Smooth muscle cell (in vitro differentiated cells): ENCODE results near the gene SQOR. TPM values are rescaled to one million over a fixed set of nuclear protein-coding genes. Genes with fewer than 3 reads are reported as not detected.

Experiments
- DNase-seq: peaks from one replicate; lab custom pipeline; 2025; ENCODE audit not compliant: unreplicated experiment; lab: John Stamatoyannopoulos, UW
- H2AFZ ChIP-seq: fragments of 200-600 bp; sonication (generic); 2 replicates; pipeline ENCODE4 v1.6.0; 2016; ENCODE audit warnings: antibody characterized with exemption, low read depth, mild to moderate bottlenecking
- H3F3A ChIP-seq: fragments of 200-600 bp; sonication (generic); 2 replicates; pipeline ENCODE4 v1.6.0; 2017; ENCODE audit warnings: antibody characterized with exemption, low read depth
- H3K27ac ChIP-seq: fragments of 200-600 bp; sonication (generic); 2 replicates; pipeline ENCODE4 v1.5.1; 2016; ENCODE audit warnings: low read depth, mild to moderate bottlenecking
- H3K27me3 ChIP-seq: fragments of 200-600 bp; sonication (generic); 2 replicates; pipeline ENCODE4 v1.6.1; 2016; ENCODE audit warnings: low read depth, mild to moderate bottlenecking
- H3K36me3 ChIP-seq: fragments of 200-600 bp; sonication (generic); 2 replicates; pipeline ENCODE4 v1.5.1; 2016; ENCODE audit warnings: low read depth
- H3K4me1 ChIP-seq: fragments of 200-600 bp; sonication (generic); 2 replicates; pipeline ENCODE4 v1.5.1; 2016; ENCODE audit warnings: low read depth
- H3K4me2 ChIP-seq: fragments of 200-600 bp; sonication (generic); 2 replicates; pipeline ENCODE4 v1.6.0; 2016; ENCODE audit warnings: mild to moderate bottlenecking
- H3K4me3 ChIP-seq: fragments of 200-600 bp; sonication (generic); 2 replicates; pipeline ENCODE4 v1.5.1; 2016; ENCODE audit warnings: mild to moderate bottlenecking
- H3K79me2 ChIP-seq: fragments of 200-600 bp; sonication (generic); 2 replicates; pipeline ENCODE4 v1.6.0; 2016; ENCODE audit warnings: low read depth, mild to moderate bottlenecking
- H3K9ac ChIP-seq: fragments of 200-600 bp; sonication (generic); 2 replicates; pipeline ENCODE4 v1.6.0; 2016; ENCODE audit warnings: low read depth
- H3K9me3 ChIP-seq: fragments of 200-600 bp; sonication (generic); replicated peaks from 2 replicates; pipeline ENCODE4 v1.5.1; 2016; ENCODE audit warnings: low read depth
- H4K20me1 ChIP-seq: fragments of 200-600 bp; sonication (generic); 2 replicates; pipeline ENCODE4 v1.6.0; 2016; ENCODE audit warnings: low read depth
- CTCF ChIP-seq: fragments of 200-600 bp; sonication (generic); IDR thresholded peaks from 2 replicates; pipeline ENCODE4 v1.5.1; 2017; ENCODE audit warnings: borderline replicate concordance, mild to moderate bottlenecking, antibody characterized with exemption; ENCODE audit not compliant: insufficient read depth, poor library complexity, severe bottlenecking
- WGBS: methylation state at CpG from one replicate; pipeline ENCODE4 v1.1.7; 2016; ENCODE audit warnings: low lambda C conversion rate; 5-methylcytosine and 5-hydroxymethylcytosine counted together
- polyA plus RNA-seq: library from polyadenylated mRNA; unstranded; fragments of >200 nt; fragmentation: Nextera tagmentation; extraction: Ambion mirVana; gene quantifications from 2 replicates; pipeline ENCODE4 v1.2.1, GENCODE V29; 2016
- total RNA-seq: library from RNA; depleted of rRNA; stranded (reverse); fragments of >200 nt; gene quantifications from 2 replicates; pipeline ENCODE4 v1.2.3, GENCODE V29; 2014

The SQOR gene
- total and polyA plus RNA-seq, 2 experiments from 2014 or later: 9.4 to 9.9 TPM

- peaks cover 27% of the 10 kb centered on the region for H3K4me1 ChIP-seq
- peak overlapping the region; percentile 82 for H3K4me2 ChIP-seq
- peaks cover 53% of the 10 kb centered on the region for H3K79me2 ChIP-seq
- peak overlapping the region; percentile 82 for H3K4me3 ChIP-seq
- H3K9ac ChIP-seq: peak overlapping the region; percentile 98
- peaks cover 4% of the 10 kb centered on the region for H3F3A ChIP-seq
- peak overlapping the region; percentile 64 for H2AFZ ChIP-seq
- no peaks in the 10 kb centered on the region for H3K9me3 ChIP-seq
- peaks cover 35% of the 10 kb centered on the region for H4K20me1 ChIP-seq
- DNase-seq: no peak
- H3K27ac ChIP-seq: peak overlapping the region; percentile 99
- no peaks in the 10 kb centered on the region for H3K27me3 ChIP-seq
- TF ChIP-seq CTCF: no peak
- H3K36me3 ChIP-seq: no peaks in the 10 kb centered on the region
- WGBS: 55% methylated on average over 6 of the region's 6 CpGs
Observed at GRCh38 chr15:45588219-45588875, 46.5 kb upstream of the SQOR start.

- Histone ChIP-seq H3F3A (peaks cover 10% of the 10 kb centered on the region), H3K4me2 (peak overlapping the region; percentile 82), H3K9ac (peak overlapping the region; percentile 24), H3K4me1 (peaks cover 27% of the 10 kb centered on the region), H3K79me2 (peaks cover 61% of the 10 kb centered on the region), H3K36me3 (no peaks in the 10 kb centered on the region), H3K4me3 (peak overlapping the region; percentile 82), H4K20me1 (peaks cover 35% of the 10 kb centered on the region), H3K27ac (peak overlapping the region; percentile 99), H2AFZ (no peak overlapping the region), H3K9me3 (no peaks in the 10 kb centered on the region), H3K27me3 (no peaks in the 10 kb centered on the region)
- no peak for TF ChIP-seq CTCF
- DNase-seq: no peak
- WGBS: 89% methylated on average over 5 of the region's 5 CpGs
Observed at GRCh38 chr15:45589256-45589655, 45.6 kb upstream of the SQOR start.

- 79% methylated on average over 2 of the region's 2 CpGs for WGBS
- no peak for DNase-seq
- peak overlapping the region; percentile 49 for H3K27ac ChIP-seq
- no peaks in the 10 kb centered on the region for H3K9me3 ChIP-seq
- peaks cover 40% of the 10 kb centered on the region for H4K20me1 ChIP-seq
- H3K9ac ChIP-seq: no peak overlapping the region
- H3K27me3 ChIP-seq: no peaks in the 10 kb centered on the region
- no peaks in the 10 kb centered on the region for H3K36me3 ChIP-seq
- H2AFZ ChIP-seq: no peak overlapping the region
- peaks cover 5% of the 10 kb centered on the region for H3F3A ChIP-seq
- peaks cover 3% of the 10 kb centered on the region for H3K4me1 ChIP-seq
- H3K79me2 ChIP-seq: peaks cover 79% of the 10 kb centered on the region
- no peak for TF ChIP-seq CTCF
- H3K4me2 ChIP-seq: peak overlapping the region; percentile 6
- no peak overlapping the region for H3K4me3 ChIP-seq
Observed at GRCh38 chr15:45594319-45594718, 40.5 kb upstream of the SQOR start.
